ENCODE measurements around the gene ZNF722. TPM values are rescaled to one million over a fixed set of nuclear protein-coding genes. Genes with fewer than 3 reads are reported as not detected.
"Not testable (repeated sequence)": the region's sequence is repeated elsewhere in the genome, so short reads cannot be mapped to it uniquely, and the experiment has no call there.

The ZNF722 gene
- total RNA-seq, result not detected in 2 replicates

DNA sequence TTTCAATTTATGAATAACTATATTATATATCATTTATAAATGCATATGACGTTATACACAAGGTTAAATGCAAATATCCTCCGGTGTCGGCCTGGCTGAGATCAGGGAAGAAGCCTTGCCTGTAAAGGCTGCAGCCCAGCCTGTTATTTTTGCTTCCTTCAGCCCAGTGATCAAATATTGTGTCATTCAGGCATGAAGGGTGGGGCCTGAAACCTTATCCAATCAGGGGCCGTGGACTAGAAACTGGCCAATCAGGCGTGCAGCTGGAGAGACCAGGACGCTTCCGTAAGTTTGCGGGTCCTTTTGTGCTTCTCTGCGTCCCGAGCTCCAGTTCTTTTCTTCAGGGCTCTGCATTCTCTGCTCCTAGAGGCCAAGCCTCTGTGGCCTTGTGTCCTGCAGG is at the start of gene ZNF722:
Gene ZNF722, plus strand, starts transcription at position 301 of the 400 bp plus-strand sequence. CDS start 113 bp downstream, outside the sequence.
- intact Hi-C loops (cut with micrococcal nuclease), result no loop called here
- peaks cover 9% of the 10 kb centered on the region for H3K9me3 Mint-ChIP-seq
- H3K27me3 Mint-ChIP-seq, result no peaks in the 10 kb centered on the region
- DNase-seq, result no peak
- H3K4me3 Mint-ChIP-seq, result no peak within 1 kb of the TSS
- H3K27ac Mint-ChIP-seq, result no peak within 1 kb of the TSS
- no peaks in the 10 kb centered on the region for H3K4me1 Mint-ChIP-seq
- no peaks in the 10 kb centered on the region for H3K36me3 Mint-ChIP-seq (ENCODE audit: low read depth)

DNA sequence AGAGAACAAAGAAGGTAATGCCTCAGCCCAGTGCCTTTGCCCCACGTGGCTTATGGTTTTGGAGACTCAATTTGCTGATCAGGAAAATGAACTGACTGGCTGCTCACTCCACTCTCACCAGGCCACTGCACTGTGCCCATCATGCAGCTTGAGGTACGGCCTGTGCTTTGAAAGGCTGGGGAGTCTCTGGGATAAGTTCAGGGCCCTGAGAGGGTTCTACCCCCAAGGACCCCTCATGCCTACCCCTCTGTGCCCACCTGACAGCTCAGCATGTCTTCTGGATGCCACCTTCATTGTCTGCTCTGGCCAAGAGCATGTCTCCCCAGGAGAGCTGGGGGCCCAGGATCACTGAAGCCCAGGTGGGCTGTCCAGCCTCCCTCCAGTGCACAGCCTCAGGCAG is 45.5 kb upstream of the ZNF722 start:
- Mint-ChIP-seq H3K4me1 (no peaks in the 10 kb centered on the region), H3K27ac (no peak overlapping the region), H3K27me3 (no peaks in the 10 kb centered on the region), H3K36me3 (ENCODE audit: low read depth) (no peaks in the 10 kb centered on the region), H3K9me3 (peaks cover 27% of the 10 kb centered on the region), H3K4me3 (no peak overlapping the region)
- intact Hi-C loops (cut with micrococcal nuclease), result no loop called here
- DNase-seq, result no peak

DNA sequence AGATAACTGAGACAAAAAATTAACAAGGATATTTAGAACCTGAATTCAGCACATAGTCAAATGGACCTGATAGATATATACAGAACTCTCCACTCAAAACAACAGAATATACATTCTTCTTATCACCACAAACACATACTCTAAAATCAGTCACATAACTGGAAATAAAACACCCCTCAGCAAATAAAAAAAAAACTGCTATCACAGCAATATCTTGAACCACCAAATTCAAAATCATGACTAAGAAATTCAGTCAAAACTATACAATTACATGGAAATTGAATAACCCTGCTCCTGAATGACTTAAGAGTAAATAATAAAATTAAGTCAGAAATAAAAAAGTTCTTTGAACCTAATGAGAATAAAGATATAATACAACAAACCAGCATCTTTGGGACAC is 30.0 kb upstream of the ZNF722 start:
- Mint-ChIP-seq H3K27me3 (no peaks in the 10 kb centered on the region), H3K27ac (no peak overlapping the region), H3K36me3 (ENCODE audit: low read depth) (no peaks in the 10 kb centered on the region), H3K4me3 (no peak overlapping the region), H3K4me1 (no peaks in the 10 kb centered on the region), H3K9me3 (peaks cover 8% of the 10 kb centered on the region)
- intact Hi-C loops (cut with micrococcal nuclease), result no loop called here
- DNase-seq, result no peak

DNA sequence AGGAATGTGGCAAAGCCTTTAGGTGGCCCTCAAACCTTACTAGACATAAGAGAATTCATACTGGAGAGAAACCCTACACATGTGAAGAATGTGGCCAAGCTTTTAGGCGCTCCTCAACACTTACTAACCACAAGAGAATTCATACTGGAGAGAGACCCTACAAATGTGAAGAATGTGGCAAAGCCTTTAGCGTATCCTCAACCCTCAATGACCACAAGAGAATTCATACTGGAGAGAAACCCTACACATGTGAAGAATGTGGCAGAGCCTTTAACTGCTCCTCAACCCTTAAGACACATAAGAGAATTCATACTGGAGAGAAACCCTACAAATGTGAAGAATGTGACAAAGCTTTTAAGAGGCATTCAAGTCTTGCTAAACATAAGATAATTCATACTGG is 16.8 kb downstream of the ZNF722 start:
- H3K27me3 Mint-ChIP-seq; DNase-seq; H3K4me3 Mint-ChIP-seq; H3K4me1 Mint-ChIP-seq; H3K27ac Mint-ChIP-seq; intact Hi-C loops (cut with micrococcal nuclease); H3K36me3 Mint-ChIP-seq (ENCODE audit: low read depth): not testable (repeated sequence)
- H3K9me3 Mint-ChIP-seq, result peaks cover 30% of the 10 kb centered on the region

DNA sequence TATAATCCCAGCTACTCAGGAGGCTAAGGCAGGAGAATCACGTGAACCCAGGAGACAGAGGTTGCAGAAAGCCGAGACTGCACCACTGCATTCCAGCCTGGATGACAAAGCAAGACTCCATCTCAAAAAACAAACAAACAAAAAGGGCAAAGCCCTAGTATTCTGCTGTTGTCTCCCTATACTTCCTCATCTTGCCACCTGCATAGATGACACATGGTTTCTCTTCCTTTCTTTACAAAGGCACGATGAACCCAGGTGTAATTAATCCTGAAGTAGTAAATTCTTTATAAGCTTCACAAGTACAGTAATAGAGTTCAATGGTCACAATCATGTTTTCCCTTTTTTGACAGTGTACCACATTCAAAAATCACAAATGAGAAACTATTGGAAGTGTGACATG is 36.7 kb downstream of the ZNF722 start:
- peaks cover 3% of the 10 kb centered on the region for H3K36me3 Mint-ChIP-seq (ENCODE audit: low read depth)
- H3K27ac Mint-ChIP-seq, result no peak overlapping the region
- peaks cover 9% of the 10 kb centered on the region for H3K9me3 Mint-ChIP-seq
- no peaks in the 10 kb centered on the region for H3K4me1 Mint-ChIP-seq
- no peak overlapping the region for H3K4me3 Mint-ChIP-seq
- no peak for DNase-seq
- H3K27me3 Mint-ChIP-seq, result no peaks in the 10 kb centered on the region
- intact Hi-C loops (cut with micrococcal nuclease), result no loop called here

DNA sequence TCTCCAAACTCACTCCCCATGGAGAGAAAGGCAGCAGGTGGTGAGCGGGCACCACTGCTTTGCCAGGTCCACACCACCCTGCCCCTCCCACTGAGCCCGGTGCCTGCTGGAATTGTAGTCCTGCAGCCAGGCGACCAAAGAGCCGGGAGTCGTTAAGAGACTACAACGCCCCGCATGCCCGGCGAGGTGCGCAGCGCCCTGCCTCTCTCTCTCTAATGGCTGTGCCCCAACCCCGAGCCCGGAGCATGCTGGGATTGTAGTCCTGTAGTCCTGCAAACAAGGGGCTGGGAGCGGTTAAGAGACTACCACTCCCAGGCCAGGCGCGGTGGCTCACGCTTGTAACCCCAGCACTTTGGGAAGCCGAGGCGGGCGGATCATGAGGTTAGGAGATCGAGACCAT is 38.4 kb downstream of the ZNF722 start:
- Mint-ChIP-seq H3K27me3 (no peaks in the 10 kb centered on the region), H3K9me3 (peaks cover 12% of the 10 kb centered on the region), H3K4me1 (no peaks in the 10 kb centered on the region), H3K27ac (no peak overlapping the region), H3K36me3 (ENCODE audit: low read depth) (peaks cover 3% of the 10 kb centered on the region), H3K4me3 (no peak overlapping the region)
- no peak for DNase-seq
- intact Hi-C loops (cut with micrococcal nuclease), result no loop called here

DNA sequence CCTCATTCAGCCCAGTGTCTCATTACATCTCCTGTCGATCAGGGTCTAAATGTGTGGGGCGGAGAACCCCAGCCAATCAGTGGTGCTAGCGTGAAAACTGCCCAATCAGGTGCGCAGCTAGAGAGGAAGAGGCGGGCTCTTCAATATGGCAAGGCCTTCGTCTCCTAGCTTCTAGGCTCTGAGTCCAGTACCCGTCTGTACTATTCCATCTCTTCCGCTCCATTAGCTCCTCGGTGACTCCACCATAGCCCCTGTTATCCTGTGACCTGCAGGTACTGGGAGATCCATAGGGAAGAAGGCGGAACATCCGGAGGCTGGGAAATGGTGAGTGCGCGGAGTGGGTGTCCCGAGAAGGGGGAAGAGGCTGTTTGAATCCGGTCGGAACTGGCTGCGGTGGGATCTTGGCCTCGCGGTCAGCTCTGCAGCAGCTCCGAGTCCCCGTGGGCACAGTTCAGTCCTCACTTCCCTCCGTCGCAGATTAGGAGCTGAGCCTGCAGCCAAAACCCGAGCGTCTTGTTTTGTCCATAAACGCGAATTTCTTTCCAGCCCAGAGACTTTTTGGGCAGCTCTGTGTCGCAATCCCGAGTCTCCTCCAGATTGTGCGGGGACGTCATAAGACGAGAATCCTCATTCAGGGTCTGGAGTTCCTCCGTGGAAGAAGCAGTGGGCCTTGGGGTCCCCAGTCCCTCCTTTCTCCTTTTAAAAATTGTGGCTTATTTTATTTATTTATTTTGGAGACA is 46.8 kb downstream of the ZNF722 start, which contains the start of gene ZNF727:
Gene ZNF727, plus strand, starts transcription at position 134 of the 740 bp plus-strand sequence. Its CDS starts 188 bp downstream, at position 322.
- Mint-ChIP-seq H3K27me3 (no peaks in the 10 kb centered on the region), H3K36me3 (ENCODE audit: low read depth) (no peaks in the 10 kb centered on the region), H3K4me1 (no peaks in the 10 kb centered on the region), H3K9me3 (peaks cover 21% of the 10 kb centered on the region), H3K27ac (no peak within 1 kb of the TSS), H3K4me3 (no peak within 1 kb of the TSS)
- DNase-seq, result no peak
- intact Hi-C loops (cut with micrococcal nuclease), result no loop called here

DNA sequence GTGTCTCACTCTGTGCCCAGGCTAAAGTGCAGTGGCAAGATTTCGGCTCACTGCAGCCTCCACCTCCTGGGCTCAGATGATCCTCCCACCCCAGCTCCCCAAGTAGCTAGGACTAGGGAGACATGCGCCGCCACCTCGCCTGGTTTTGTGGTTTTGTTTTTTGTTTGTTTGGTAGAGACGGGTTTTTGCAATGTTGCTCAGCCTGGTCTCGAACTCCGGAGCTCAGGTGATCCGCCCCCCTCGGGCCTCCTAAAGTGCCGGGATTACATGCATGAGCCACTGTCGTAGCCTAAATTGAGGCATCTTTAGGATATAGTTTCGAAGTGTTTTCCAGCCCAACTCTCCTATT is 47.4 kb downstream of the ZNF722 start:
- no peak for DNase-seq
- no peaks in the 10 kb centered on the region for H3K36me3 Mint-ChIP-seq (ENCODE audit: low read depth)
- intact Hi-C loops (cut with micrococcal nuclease), result no loop called here
- peaks cover 21% of the 10 kb centered on the region for H3K9me3 Mint-ChIP-seq
- H3K27ac Mint-ChIP-seq, result no peak overlapping the region
- H3K27me3 Mint-ChIP-seq, result no peaks in the 10 kb centered on the region
- H3K4me1 Mint-ChIP-seq, result no peaks in the 10 kb centered on the region
- H3K4me3 Mint-ChIP-seq, result no peak overlapping the region

Other genes starting within 250 kb of the ZNF722 start
- not detected in 2 replicates for gene ZNF727, start 46.6 kb downstream of the ZNF722 start, total RNA-seq
- not detected in 2 replicates for gene ZNF735, start 208.4 kb downstream of the ZNF722 start, total RNA-seq
- not detected in 2 replicates for gene ZNF679, start 229.6 kb downstream of the ZNF722 start, total RNA-seq